Measurements from ENCODE around the gene TAS1R2.

The TAS1R2 gene

DNA sequence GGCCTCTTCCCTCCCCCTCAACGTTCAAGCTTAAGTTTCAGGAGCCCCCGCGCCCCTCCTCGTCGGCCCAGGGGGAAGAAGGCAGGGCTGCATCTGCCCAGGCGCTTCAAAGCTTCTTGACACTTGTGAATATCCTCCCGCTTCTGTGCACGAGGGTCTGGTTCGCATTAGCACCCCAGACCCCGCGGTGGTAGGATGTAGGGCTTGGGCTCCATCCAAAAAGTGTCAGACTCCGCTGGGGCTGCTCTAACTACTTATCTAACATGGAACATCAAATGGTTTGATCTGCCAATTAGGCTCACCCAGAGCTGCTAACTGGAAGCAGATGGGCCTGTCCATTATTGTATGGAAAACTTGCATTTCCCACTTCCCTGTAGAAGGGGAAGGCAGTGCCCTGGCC lies 28.9 kb downstream of the TAS1R2 start:
- no peak for TF ChIP-seq REST (IDR thresholded peaks at IDR 0.05; ENCODE audit: insufficient replicate concordance, low read depth)
- TF ChIP-seq GABPA (IDR thresholded peaks at IDR 0.05; ENCODE audit: low read depth), result no peak
- TF ChIP-seq, protein P1, sequence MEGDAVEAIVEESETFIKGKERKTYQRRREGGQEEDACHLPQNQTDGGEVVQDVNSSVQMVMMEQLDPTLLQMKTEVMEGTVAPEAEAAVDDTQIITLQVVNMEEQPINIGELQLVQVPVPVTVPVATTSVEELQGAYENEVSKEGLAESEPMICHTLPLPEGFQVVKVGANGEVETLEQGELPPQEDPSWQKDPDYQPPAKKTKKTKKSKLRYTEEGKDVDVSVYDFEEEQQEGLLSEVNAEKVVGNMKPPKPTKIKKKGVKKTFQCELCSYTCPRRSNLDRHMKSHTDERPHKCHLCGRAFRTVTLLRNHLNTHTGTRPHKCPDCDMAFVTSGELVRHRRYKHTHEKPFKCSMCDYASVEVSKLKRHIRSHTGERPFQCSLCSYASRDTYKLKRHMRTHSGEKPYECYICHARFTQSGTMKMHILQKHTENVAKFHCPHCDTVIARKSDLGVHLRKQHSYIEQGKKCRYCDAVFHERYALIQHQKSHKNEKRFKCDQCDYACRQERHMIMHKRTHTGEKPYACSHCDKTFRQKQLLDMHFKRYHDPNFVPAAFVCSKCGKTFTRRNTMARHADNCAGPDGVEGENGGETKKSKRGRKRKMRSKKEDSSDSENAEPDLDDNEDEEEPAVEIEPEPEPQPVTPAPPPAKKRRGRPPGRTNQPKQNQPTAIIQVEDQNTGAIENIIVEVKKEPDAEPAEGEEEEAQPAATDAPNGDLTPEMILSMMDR (IDR thresholded peaks at IDR 0.05; ENCODE audit: insufficient read depth, low read length), result no peak
- TF ChIP-seq SPI1 (IDR thresholded peaks at IDR 0.05; ENCODE audit: borderline replicate concordance, low read depth), result no peak
- no peak for TF ChIP-seq POLR2AphosphoS5 (IDR thresholded peaks at IDR 0.05; ENCODE audit: low read depth)
- no peak overlapping the region for H3K27ac ChIP-seq (replicated peaks)

GRCh38 chr1:18829671-18830070 lies 29.8 kb downstream of the TAS1R2 start:
- Histone ChIP-seq H3K4me3 (replicated peaks; ENCODE audit: insufficient read depth, low read length) (no peak overlapping the region), H3K27ac (replicated peaks) (no peak overlapping the region), H3K27me3 (ENCODE audit: insufficient read depth, poor library complexity, severe bottlenecking) (peaks cover 4% of the 10 kb centered on the region)
- no peak for TF ChIP-seq SPI1 (IDR thresholded peaks at IDR 0.05; ENCODE audit: borderline replicate concordance, low read depth)
- no peak for TF ChIP-seq POLR2AphosphoS5 (IDR thresholded peaks at IDR 0.05; ENCODE audit: low read depth)
- TF ChIP-seq GABPA (IDR thresholded peaks at IDR 0.05; ENCODE audit: low read depth), result no peak
- TF ChIP-seq REST (IDR thresholded peaks at IDR 0.05; ENCODE audit: insufficient replicate concordance, low read depth), result no peak
- TF ChIP-seq, protein P1 (IDR thresholded peaks at IDR 0.05; ENCODE audit: insufficient read depth, low read length), result no peak
- DNase-seq (ENCODE audit: low read depth in 1 of 2, low spot score in 1 of 2), result no peak

More for the DNA sequence above, 28.9 kb downstream of the TAS1R2 start:
- Histone ChIP-seq H3K27me3 (ENCODE audit: insufficient read depth, poor library complexity, severe bottlenecking) (peaks cover 4% of the 10 kb centered on the region), H3K4me3 (replicated peaks; ENCODE audit: insufficient read depth, low read length) (no peak overlapping the region)
- no peak for DNase-seq (ENCODE audit: low read depth in 1 of 2, low spot score in 1 of 2)

GRCh38 chr1:18828224-18828623 lies 31.2 kb downstream of the TAS1R2 start:
- no peak for TF ChIP-seq GABPA (IDR thresholded peaks at IDR 0.05; ENCODE audit: low read depth)
- no peak for TF ChIP-seq SPI1 (IDR thresholded peaks at IDR 0.05; ENCODE audit: borderline replicate concordance, low read depth)
- TF ChIP-seq REST (IDR thresholded peaks at IDR 0.05; ENCODE audit: insufficient replicate concordance, low read depth), result no peak
- no peak for TF ChIP-seq POLR2AphosphoS5 (IDR thresholded peaks at IDR 0.05; ENCODE audit: low read depth)
- TF ChIP-seq, protein P1 (IDR thresholded peaks at IDR 0.05; ENCODE audit: insufficient read depth, low read length), result no peak
- Histone ChIP-seq H3K4me3 (replicated peaks; ENCODE audit: insufficient read depth, low read length) (no peak overlapping the region), H3K27me3 (ENCODE audit: insufficient read depth, poor library complexity, severe bottlenecking) (no peaks in the 10 kb centered on the region), H3K27ac (replicated peaks) (no peak overlapping the region)
- no peak for DNase-seq (ENCODE audit: low read depth in 1 of 2, low spot score in 1 of 2)

All from HL-60 (cell line).